Measurements from ENCODE around the gene THOC7. TPM values are rescaled to one million over a fixed set of nuclear protein-coding genes. Genes with fewer than 3 reads are reported as not detected.
A peak's percentile ranks its signal among the peaks of the same experiment; 100 is the strongest.

THOC7 gene
- total RNA-seq, 4 donors from 2014 or later = 61.4 to 84.4 (median 81.1) TPM

GRCh38 chr3:63795438-63795837 is 68.2 kb downstream of the THOC7 start:
- no peak for ATAC-seq
- 69 to 72% methylated on average over 5 to 6 of the region's 6 CpGs for WGBS, 2 donors (ENCODE audit: low coverage in 1 of 2)

DNA sequence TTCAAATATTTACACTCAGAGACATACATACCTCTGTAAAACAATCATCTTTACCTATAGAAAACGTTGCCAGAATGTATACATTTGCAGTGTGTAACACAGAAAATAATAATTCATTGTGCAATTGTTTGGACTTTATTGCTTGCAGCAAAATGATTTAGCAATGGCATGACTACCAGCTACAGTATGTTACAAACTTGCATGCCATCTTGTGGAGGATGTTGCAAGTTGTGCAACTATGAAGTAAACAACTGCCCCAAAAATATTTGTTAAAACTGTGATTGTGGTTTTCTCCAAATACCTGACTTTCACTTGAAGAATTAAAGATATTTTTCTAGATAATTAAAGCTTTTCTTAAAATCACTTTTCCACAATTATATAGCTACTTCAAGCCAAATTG is 71.6 kb downstream of the THOC7 start:
- Histone ChIP-seq H3K9me3 (no peaks in the 10 kb centered on the region), H3K4me3 (no peak overlapping the region), H3K36me3 (no peaks in the 10 kb centered on the region), H3K27me3 (no peaks in the 10 kb centered on the region), H3K27ac (no peak overlapping the region), H3K4me1 (no peaks in the 10 kb centered on the region)
- no peak for TF ChIP-seq EP300 (IDR thresholded peaks at IDR 0.05)
- TF ChIP-seq, protein P1, sequence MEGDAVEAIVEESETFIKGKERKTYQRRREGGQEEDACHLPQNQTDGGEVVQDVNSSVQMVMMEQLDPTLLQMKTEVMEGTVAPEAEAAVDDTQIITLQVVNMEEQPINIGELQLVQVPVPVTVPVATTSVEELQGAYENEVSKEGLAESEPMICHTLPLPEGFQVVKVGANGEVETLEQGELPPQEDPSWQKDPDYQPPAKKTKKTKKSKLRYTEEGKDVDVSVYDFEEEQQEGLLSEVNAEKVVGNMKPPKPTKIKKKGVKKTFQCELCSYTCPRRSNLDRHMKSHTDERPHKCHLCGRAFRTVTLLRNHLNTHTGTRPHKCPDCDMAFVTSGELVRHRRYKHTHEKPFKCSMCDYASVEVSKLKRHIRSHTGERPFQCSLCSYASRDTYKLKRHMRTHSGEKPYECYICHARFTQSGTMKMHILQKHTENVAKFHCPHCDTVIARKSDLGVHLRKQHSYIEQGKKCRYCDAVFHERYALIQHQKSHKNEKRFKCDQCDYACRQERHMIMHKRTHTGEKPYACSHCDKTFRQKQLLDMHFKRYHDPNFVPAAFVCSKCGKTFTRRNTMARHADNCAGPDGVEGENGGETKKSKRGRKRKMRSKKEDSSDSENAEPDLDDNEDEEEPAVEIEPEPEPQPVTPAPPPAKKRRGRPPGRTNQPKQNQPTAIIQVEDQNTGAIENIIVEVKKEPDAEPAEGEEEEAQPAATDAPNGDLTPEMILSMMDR (IDR thresholded peaks at IDR 0.05) = peak in 1 of 4 experiments; percentile 25
- ATAC-seq = no peak
- WGBS, 2 donors (ENCODE audit: low coverage in 1 of 2) = 10 to 11% methylated on average over 1 of the region's 1 CpG

More at GRCh38 chr3:63795438-63795837, 68.2 kb downstream of the THOC7 start:
- H3K4me3 ChIP-seq = no peak overlapping the region
- no peak for TF ChIP-seq POLR2A (IDR thresholded peaks at IDR 0.05)
- TF ChIP-seq EP300 (IDR thresholded peaks at IDR 0.05) = no peak
- TF ChIP-seq, protein P1 (IDR thresholded peaks at IDR 0.05) = no peak
- no peak for TF ChIP-seq POLR2AphosphoS5 (IDR thresholded peaks at IDR 0.05)
- H3K9me3 ChIP-seq = no peaks in the 10 kb centered on the region
- H3K36me3 ChIP-seq = no peaks in the 10 kb centered on the region
- H3K4me1 ChIP-seq = no peaks in the 10 kb centered on the region
- H3K27ac ChIP-seq = no peak overlapping the region
- H3K27me3 ChIP-seq = no peaks in the 10 kb centered on the region

Small RNAs within 50 kb of the gene (small RNA-seq; reads per million reads assigned to genes)
- gene SCAANT1 = 0 reads per million in 4 donors

Other genes with a start within 250 kb of the THOC7 start
- gene SNTN, start 211.1 kb downstream of the THOC7 start, total RNA-seq = not detected
- gene C3orf49, start 44.5 kb downstream of the THOC7 start, total RNA-seq = not detected
- gene ATXN7, start 62 bp upstream of the THOC7 start, total RNA-seq = 10 to 100 TPM; 15.5 to 36.3 (median 19.8) TPM
- gene SCAANT1, start 48.6 kb upstream of the THOC7 start, total RNA-seq = not detected
- 10 to 100 TPM; 73.1 to 97.4 (median 79.5) TPM for gene PSMD6, start 159.7 kb upstream of the THOC7 start, total RNA-seq

All from gastroesophageal sphincter (tissue), 4 donors.